Activated naive CD4-positive, alpha-beta T cell treated with anti-CD3 and anti-CD28 coated beads, Interleukin-2, amount 50 U/mL, for 24 hours (primary cell): ENCODE data around the gene EVX1.
A peak's percentile ranks its signal among the peaks of the same experiment; 100 is the strongest.

Experiments used
- H3K27ac Mint-ChIP-seq: one replicate; pipeline ENCODE4 v1.8.0; 2021; ENCODE audit warnings: mild to moderate bottlenecking, mixed read lengths
- H3K27me3 Mint-ChIP-seq: one replicate; pipeline ENCODE4 v1.8.0; 2021; ENCODE audit warnings: mixed read lengths
- H3K36me3 Mint-ChIP-seq: one replicate; pipeline ENCODE4 v1.8.0; 2021; ENCODE audit warnings: mixed read lengths
- H3K4me1 Mint-ChIP-seq: one replicate; pipeline ENCODE4 v1.8.0; 2021; ENCODE audit warnings: mixed read lengths
- H3K4me3 Mint-ChIP-seq: one replicate; pipeline ENCODE4 v1.8.0; 2021; ENCODE audit warnings: mild to moderate bottlenecking, mixed read lengths
- H3K9me3 Mint-ChIP-seq: one replicate; pipeline ENCODE4 v1.8.0; 2021; ENCODE audit warnings: mixed read lengths

Gene EVX1

GRCh38 chr7:27202018-27202861 lies 40.4 kb upstream of the EVX1 start:
- Mint-ChIP-seq H3K27me3 (peaks cover 68% of the 10 kb centered on the region), H3K4me3 (no peak overlapping the region), H3K4me1 (peaks cover 46% of the 10 kb centered on the region), H3K36me3 (no peaks in the 10 kb centered on the region), H3K27ac (no peak overlapping the region), H3K9me3 (no peaks in the 10 kb centered on the region)

DNA sequence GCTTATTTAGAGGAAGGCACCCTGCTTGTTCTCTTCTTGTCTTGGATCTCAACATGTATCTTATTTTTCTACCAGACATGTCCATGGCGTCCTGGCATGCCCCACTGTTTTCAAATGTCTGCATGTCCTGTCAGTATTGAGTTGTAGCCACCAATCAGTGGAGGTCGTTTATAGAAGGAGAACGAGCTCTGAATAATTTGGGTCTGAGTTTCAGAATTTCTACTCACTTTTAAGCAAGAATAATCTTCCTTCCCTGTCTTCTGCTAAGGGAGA lies 39.8 kb upstream of the EVX1 start:
- H3K4me1 Mint-ChIP-seq, result peaks cover 46% of the 10 kb centered on the region
- H3K36me3 Mint-ChIP-seq, result no peaks in the 10 kb centered on the region
- H3K4me3 Mint-ChIP-seq, result no peak overlapping the region
- H3K9me3 Mint-ChIP-seq, result no peaks in the 10 kb centered on the region
- H3K27me3 Mint-ChIP-seq, result peaks cover 66% of the 10 kb centered on the region
- H3K27ac Mint-ChIP-seq, result no peak overlapping the region

DNA sequence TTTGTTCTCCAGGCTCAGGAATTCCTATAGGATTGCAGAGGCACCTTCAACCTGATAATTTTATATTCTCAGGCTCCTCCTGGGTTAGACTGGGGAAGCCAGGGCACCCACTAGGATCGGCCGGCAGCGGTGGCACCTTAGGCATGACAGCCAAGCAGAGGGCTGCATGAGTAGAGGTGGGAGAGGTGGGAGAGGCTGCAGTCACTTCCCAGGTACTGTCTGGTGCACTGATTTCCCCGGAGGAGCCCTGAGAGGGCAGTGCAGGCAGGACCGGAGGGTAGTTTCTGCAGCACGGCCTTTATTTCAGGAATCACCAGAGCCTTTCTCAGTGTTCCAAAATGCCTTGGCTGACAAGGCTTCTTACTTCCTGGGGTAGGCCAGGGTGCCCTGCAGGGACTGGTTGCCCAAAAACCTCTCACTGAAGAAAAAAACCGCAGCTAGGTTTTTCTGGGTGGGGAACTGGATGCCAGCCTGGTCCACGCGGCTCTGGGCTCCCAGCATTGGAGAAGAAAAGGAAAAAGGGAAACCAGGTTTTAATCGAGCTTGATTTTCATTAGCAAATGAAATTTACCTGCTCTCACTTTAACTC lies 39.1 kb upstream of the EVX1 start:
- no peak overlapping the region for H3K4me3 Mint-ChIP-seq
- peaks cover 41% of the 10 kb centered on the region for H3K4me1 Mint-ChIP-seq
- H3K36me3 Mint-ChIP-seq, result no peaks in the 10 kb centered on the region
- H3K27ac Mint-ChIP-seq, result peak overlapping the region; percentile 23
- H3K27me3 Mint-ChIP-seq, result peaks cover 63% of the 10 kb centered on the region
- no peaks in the 10 kb centered on the region for H3K9me3 Mint-ChIP-seq

DNA sequence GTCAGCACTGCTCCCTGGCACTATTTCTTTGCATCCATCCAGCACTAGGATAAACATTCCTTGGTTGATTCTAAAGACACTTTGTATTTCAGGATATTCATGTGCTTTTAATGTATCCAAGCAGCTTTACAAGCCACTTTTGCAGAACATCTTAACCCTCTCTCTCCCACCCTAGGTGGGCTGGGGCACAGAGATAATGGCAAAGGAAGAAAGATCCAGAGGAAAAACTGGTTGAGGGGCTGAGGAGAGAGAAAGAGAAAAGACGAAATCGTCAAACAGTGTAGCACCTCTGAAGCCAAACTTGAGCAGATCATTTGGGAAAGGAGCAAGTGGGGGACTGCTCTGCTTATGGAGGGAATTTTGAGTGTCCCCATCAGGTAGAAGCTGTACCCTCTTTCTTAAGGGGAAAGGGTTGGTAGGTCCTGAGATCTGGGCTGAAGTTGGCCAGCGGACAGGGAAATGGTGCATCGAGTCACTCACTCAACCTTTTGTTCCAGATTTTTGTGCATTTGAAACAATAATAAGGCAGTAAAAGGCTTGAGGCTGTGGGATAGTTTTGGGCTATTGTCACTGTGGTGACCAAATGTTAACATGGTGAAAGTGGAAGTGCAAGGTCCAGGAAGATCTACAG lies 38.5 kb upstream of the EVX1 start:
- Mint-ChIP-seq H3K27ac (no peak overlapping the region), H3K4me3 (no peak overlapping the region), H3K27me3 (peaks cover 65% of the 10 kb centered on the region), H3K9me3 (no peaks in the 10 kb centered on the region), H3K4me1 (peaks cover 36% of the 10 kb centered on the region), H3K36me3 (no peaks in the 10 kb centered on the region)

GRCh38 chr7:27204851-27205322 lies 37.7 kb upstream of the EVX1 start:
- no peak overlapping the region for H3K27ac Mint-ChIP-seq
- no peaks in the 10 kb centered on the region for H3K36me3 Mint-ChIP-seq
- peaks cover 34% of the 10 kb centered on the region for H3K4me1 Mint-ChIP-seq
- H3K4me3 Mint-ChIP-seq, result no peak overlapping the region
- H3K9me3 Mint-ChIP-seq, result no peaks in the 10 kb centered on the region
- H3K27me3 Mint-ChIP-seq, result peaks cover 67% of the 10 kb centered on the region

DNA sequence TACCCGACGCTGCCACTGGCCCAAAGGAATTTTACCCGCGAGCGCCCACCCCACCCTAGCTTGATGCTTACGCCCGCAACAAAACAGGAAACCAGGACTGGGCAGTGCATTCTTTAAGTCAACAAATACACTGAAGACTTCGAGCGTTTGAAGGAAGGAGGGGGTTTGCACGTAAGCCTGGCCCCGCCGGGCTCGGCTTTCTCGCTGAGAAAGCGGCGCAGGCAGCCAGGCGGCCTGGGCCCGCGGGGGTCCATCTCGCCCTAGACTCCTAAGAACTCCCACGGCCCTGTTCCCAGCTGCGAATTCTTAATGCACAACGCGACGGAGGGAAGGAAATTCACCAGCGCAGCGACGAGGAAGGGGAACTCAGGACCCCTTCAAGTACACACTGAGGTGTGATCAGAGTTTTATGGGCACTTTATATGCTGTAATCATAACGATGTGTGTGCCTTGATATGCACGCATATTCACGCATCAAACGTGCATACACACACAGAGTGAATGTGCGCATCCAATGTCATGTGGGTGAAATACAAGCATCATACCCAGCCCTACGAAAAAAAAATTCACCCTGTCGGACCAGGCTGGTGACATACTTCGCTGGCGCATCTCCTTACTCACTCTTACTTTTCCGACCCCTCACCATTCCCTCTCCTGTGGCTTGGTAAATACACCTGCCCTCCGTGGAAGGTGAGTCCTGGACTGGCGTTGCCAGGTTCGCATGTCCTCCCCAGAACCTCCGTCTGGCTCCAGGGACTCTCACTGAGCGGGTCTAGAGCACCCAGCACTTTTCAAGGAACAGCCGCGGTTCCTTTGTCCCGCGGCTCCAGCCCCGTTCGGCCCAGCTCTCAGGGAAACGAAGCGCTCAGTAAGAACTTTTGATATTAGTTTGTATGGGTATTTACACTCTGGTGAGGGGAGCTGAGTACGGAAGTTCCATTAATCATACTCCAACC lies 37.0 kb upstream of the EVX1 start:
- no peak overlapping the region for H3K27ac Mint-ChIP-seq
- H3K4me1 Mint-ChIP-seq, result peaks cover 36% of the 10 kb centered on the region
- H3K4me3 Mint-ChIP-seq, result peak overlapping the region; percentile 54
- no peaks in the 10 kb centered on the region for H3K36me3 Mint-ChIP-seq
- no peaks in the 10 kb centered on the region for H3K9me3 Mint-ChIP-seq
- peaks cover 70% of the 10 kb centered on the region for H3K27me3 Mint-ChIP-seq

GRCh38 chr7:27207348-27207985 lies 35.1 kb upstream of the EVX1 start:
- H3K27me3 Mint-ChIP-seq, result peaks cover 69% of the 10 kb centered on the region
- H3K36me3 Mint-ChIP-seq, result no peaks in the 10 kb centered on the region
- no peaks in the 10 kb centered on the region for H3K9me3 Mint-ChIP-seq
- H3K4me3 Mint-ChIP-seq, result no peak overlapping the region
- peaks cover 23% of the 10 kb centered on the region for H3K4me1 Mint-ChIP-seq
- no peak overlapping the region for H3K27ac Mint-ChIP-seq

- Mint-ChIP-seq H3K9me3 (no peaks in the 10 kb centered on the region), H3K4me1 (peaks cover 29% of the 10 kb centered on the region), H3K4me3 (no peak overlapping the region), H3K27me3 (peaks cover 67% of the 10 kb centered on the region), H3K36me3 (no peaks in the 10 kb centered on the region), H3K27ac (no peak overlapping the region)
Measured at GRCh38 chr7:27208998-27209397, 33.6 kb upstream of the EVX1 start.

GRCh38 chr7:27209933-27210440 lies 32.6 kb upstream of the EVX1 start:
- Mint-ChIP-seq H3K27me3 (peaks cover 68% of the 10 kb centered on the region), H3K36me3 (no peaks in the 10 kb centered on the region), H3K4me3 (peak overlapping the region; percentile 47), H3K4me1 (peaks cover 24% of the 10 kb centered on the region), H3K9me3 (no peaks in the 10 kb centered on the region), H3K27ac (no peak overlapping the region)

DNA sequence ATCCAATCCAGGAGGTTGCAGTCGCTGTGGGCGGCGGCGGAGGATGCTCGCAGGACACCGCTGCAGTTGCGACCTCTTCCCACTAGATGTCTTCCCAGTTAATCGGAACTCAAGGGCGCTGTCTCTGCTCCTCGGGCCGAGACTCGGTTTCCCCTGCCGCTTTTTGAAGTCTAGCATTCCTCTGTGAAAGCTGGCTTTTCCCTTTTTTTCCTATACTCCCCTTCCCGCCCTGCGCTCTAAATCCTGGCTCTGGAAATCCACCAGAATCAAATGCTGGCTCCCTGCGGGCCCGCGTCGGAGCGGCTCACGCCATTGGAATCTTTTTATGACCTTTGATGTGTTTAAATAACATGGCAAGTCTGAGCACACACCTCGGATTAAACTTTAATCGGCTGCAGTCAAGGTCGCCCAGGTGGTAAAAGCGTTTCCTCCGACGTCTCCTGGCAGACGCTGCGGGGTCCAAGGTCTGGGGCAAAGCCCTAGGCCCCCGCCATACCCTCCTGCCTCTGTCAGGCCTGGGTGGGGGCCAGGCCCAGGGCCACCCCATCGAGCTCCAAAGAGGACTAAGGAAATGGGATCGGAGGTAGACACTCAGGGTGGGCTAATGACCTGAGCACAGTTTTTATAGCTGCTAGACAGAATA lies 32.0 kb upstream of the EVX1 start:
- H3K4me3 Mint-ChIP-seq, result peak overlapping the region; percentile 47
- peaks cover 69% of the 10 kb centered on the region for H3K27me3 Mint-ChIP-seq
- H3K4me1 Mint-ChIP-seq, result peaks cover 20% of the 10 kb centered on the region
- H3K9me3 Mint-ChIP-seq, result no peaks in the 10 kb centered on the region
- no peaks in the 10 kb centered on the region for H3K36me3 Mint-ChIP-seq
- H3K27ac Mint-ChIP-seq, result no peak overlapping the region

- Mint-ChIP-seq H3K27me3 (peaks cover 69% of the 10 kb centered on the region), H3K4me1 (peaks cover 16% of the 10 kb centered on the region), H3K27ac (no peak overlapping the region), H3K36me3 (no peaks in the 10 kb centered on the region), H3K9me3 (no peaks in the 10 kb centered on the region), H3K4me3 (no peak overlapping the region)
Measured at GRCh38 chr7:27211084-27211446, 31.5 kb upstream of the EVX1 start.

DNA sequence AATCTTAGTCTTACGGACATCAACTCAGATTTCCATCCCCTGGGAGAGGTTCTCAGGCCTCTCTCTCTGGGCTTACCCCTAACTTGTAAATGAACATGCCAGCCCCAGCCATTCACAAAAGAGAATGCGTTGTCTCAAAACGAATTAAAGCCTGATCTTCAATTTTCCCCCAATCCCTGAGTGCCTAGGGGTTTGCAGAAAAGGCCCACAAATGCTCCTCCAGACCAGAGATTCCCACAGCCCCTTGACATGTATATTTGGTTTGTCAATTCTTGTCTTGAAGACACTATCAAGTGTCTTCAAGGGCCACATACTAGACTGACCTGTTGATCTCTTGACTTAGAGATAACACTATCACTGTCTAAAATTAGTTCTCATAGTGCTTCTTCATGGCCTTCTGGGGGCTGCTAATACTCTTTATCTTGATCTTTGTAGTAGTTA lies 30.8 kb upstream of the EVX1 start:
- no peak overlapping the region for H3K27ac Mint-ChIP-seq
- H3K36me3 Mint-ChIP-seq, result no peaks in the 10 kb centered on the region
- peaks cover 68% of the 10 kb centered on the region for H3K27me3 Mint-ChIP-seq
- no peaks in the 10 kb centered on the region for H3K9me3 Mint-ChIP-seq
- peaks cover 15% of the 10 kb centered on the region for H3K4me1 Mint-ChIP-seq
- no peak overlapping the region for H3K4me3 Mint-ChIP-seq

GRCh38 chr7:27212497-27213432 lies 29.8 kb upstream of the EVX1 start:
- Mint-ChIP-seq H3K36me3 (no peaks in the 10 kb centered on the region), H3K4me3 (no peak overlapping the region), H3K4me1 (peaks cover 15% of the 10 kb centered on the region), H3K27ac (no peak overlapping the region), H3K27me3 (peaks cover 67% of the 10 kb centered on the region), H3K9me3 (no peaks in the 10 kb centered on the region)
